ENCODE results near the gene DCAF7.

DCAF7 gene

DNA sequence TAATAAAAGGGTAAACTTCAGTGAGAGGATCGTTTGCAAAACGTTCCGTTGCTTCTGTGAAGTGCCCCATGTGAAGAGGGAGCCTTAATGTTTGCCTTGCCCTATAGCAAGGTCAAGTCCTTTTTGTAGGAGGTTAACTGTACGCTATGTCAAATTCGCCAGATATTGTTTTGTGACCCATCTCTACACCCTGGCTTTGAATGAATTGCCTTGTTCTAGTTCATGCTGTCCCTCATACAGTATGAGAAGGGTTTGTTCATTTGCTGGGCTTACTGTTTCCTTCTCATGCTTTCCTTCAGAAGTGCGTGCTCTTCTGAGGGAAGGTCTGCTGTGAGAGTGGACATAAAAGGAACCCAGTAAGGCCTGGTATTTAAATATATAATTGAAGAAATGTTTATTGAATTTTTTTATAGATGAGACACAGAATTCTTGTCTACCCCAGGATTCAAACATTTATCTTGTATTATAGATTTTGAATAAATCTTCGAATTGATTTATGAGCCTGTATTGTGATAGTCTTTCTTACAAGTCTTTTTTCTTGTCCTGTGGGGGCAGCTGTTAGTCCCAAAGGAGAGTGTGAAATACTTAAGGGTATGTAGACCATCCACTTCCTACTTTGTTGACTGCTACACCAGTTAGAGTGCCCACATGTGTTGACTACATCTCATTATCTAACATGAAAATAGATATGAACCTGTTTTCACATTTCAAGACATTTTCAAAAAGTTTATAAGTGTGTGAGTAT, 73.7 kb downstream of the DCAF7 start:
- no peak for DNase-seq (ENCODE audit: extremely low read depth in 1 of 2, low read depth in 1 of 2)

GRCh38 chr17:63624531-63624880, 74.2 kb downstream of the DCAF7 start:
- no peak for DNase-seq (ENCODE audit: extremely low read depth in 1 of 2, low read depth in 1 of 2)

DNA sequence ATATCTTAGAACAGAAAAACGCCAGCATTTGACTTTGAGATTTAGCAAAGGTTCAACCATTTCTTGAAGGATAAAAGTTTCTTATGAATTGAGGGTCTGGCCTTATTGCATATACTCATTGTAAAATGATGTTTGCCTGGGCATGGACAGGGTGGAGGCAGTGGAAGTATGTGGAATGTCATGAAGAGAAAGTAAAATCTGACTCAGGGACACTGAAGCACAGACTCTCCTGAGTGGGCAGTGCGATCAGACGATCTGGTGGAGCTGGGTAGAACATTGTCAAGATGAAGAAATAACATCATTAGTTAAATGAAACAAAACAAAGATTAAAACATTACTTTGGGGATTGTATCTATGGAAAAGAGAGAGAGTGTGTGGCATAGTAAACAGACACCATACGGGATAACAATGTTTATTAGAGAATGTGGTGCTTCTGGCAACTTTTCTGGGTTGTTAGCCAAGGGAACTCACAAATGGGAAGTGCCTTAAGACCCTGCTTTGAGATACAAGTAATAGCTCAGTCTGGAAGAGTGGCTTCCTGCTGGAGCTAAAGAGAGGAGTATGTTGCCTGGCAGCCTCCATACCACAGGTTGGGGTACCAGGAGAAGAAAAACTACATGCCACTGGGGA, 76.4 kb downstream of the DCAF7 start:
- DNase-seq (ENCODE audit: extremely low read depth in 1 of 2, low read depth in 1 of 2) = no peak

DNA sequence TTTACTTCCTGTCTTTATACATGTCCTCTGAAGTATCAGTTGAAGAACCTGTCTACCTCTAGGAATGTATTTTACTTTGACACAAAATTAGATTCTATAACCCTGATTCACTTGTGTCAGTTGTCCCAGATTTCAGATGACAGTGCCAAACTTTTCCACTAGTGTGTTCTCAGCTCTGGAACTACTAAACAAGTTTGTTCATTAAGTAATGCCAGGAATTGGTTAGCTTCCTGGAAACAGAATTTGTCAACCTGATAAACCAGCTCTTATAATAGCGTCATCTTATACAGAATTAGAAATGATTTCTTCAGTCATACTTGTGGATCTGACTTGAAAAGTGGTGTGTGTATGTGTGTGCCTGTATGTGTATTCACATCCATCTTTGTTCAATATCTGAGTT, 79.3 kb downstream of the DCAF7 start:
- no peak for DNase-seq (ENCODE audit: extremely low read depth in 1 of 2, low read depth in 1 of 2)

- DNase-seq (ENCODE audit: extremely low read depth in 1 of 2, low read depth in 1 of 2) = no peak
These were observed 80.8 kb downstream of the DCAF7 start for GRCh38 chr17:63631062-63631461.

DNA sequence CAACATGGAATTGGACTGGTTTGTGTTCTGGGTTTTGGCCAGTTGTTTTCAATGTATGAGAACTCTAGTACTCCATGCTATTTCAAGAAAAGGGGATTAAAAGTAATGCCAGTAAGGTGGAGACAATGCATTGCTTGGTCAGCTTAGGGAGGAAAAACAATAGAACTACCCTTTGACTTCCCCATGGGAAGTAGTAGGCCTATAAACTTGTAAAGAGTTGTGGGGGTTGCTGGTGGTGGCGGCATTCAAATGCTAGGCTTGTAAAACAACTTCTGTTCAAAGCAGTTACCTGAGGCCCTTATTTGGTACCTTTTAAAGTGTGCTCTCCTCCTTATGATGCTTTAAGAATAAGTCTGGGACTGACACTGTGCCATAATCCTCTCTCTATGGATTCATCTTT, 81.3 kb downstream of the DCAF7 start:
- no peak for DNase-seq (ENCODE audit: extremely low read depth in 1 of 2, low read depth in 1 of 2)

GRCh38 chr17:63633742-63634141, 83.5 kb downstream of the DCAF7 start:
- DNase-seq (ENCODE audit: extremely low read depth in 1 of 2, low read depth in 1 of 2) = no peak

GRCh38 chr17:63634163-63634562, 83.9 kb downstream of the DCAF7 start:
- no peak for DNase-seq (ENCODE audit: extremely low read depth in 1 of 2, low read depth in 1 of 2)

GRCh38 chr17:63634816-63635215, 84.5 kb downstream of the DCAF7 start:
- DNase-seq (ENCODE audit: extremely low read depth in 1 of 2, low read depth in 1 of 2) = no peak

GRCh38 chr17:63635290-63635689, 85.0 kb downstream of the DCAF7 start:
- no peak for DNase-seq (ENCODE audit: extremely low read depth in 1 of 2, low read depth in 1 of 2)

- no peak for DNase-seq (ENCODE audit: extremely low read depth in 1 of 2, low read depth in 1 of 2)
These were observed 85.5 kb downstream of the DCAF7 start for GRCh38 chr17:63635787-63636186.

DNA sequence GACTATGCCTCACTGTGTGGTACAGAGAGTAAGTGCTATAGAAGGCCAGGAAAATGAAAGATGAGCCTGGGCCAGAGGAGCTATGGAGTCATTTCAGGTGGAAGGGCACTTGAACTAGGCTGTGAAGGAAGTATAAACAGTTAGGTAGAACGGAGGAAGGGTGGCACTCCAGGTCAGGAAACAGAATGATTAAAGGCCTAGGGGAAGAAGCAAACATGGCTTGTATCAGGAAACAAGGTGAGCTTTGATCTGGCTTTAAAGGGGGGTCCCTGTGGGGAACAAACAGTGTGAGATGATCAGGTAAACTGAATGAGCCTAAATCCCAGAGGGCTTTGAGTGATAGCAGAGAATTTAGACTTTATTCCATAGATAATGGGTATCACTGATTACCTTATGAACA, 88.8 kb downstream of the DCAF7 start:
- DNase-seq (ENCODE audit: extremely low read depth in 1 of 2, low read depth in 1 of 2) = no peak

DNA sequence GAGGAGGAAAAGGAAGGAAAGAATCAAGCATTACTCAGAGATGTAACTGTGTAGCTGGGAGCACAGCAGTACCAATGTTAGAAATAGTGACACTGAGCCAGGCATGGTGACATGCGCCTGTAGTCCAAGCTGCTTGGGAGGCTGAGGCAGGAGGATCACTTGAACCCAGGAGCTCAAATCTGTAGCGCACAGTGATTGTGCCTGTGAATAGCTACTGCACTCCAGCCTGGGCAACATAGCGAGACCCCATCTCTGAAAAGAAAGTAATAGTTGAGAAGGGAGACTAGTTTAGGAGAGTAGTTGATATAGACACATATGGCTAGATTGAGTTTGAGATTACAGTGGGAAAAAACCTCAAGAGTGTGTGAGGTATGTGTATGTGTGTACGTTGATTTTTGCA, 89.8 kb downstream of the DCAF7 start:
- DNase-seq (ENCODE audit: extremely low read depth in 1 of 2, low read depth in 1 of 2) = no peak

- no peak for DNase-seq (ENCODE audit: extremely low read depth in 1 of 2, low read depth in 1 of 2)
These were observed 91.6 kb downstream of the DCAF7 start for GRCh38 chr17:63641692-63642448.
